Erythroblast (primary cell): ENCODE data around the gene JAK2.

Experiments used
- GATA1 ChIP-seq: IDR thresholded peaks from 2 replicates; pipeline ENCODE4 v1.6.1; 2011; ENCODE audit warnings: low read depth, mild to moderate bottlenecking, control low read depth, low read length, moderate library complexity
- POLR2A ChIP-seq: IDR thresholded peaks from 2 replicates; pipeline ENCODE4 v1.6.1; 2011; ENCODE audit warnings: mild to moderate bottlenecking, low read length

DNA sequence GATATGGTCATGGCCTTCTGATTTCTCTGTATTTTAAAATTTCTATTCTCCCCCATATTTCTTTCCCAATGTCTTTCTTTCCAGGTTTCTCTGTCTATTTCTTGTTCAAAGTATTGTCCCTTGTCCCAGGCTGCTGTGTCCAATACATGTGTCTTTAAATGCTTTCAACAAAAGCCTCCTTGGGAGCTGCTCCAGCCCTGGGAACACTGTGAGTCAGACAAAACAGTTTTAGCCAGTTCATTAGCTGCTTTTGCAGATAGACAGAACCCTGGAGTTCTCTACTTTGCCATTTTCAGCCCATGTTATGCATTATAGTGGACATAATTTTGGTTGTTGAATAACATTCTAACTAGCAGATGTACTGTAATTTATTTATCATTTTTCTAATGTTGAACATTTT, 20.5 kb upstream of the JAK2 start:
- TF ChIP-seq POLR2A (no peak), GATA1 (no peak)
